HG03469 (cell line): ENCODE measurements around the gene MPRIP.

Source experiments
- ATAC-seq: cut with Tn5 transposase; IDR thresholded peaks from one replicate; pipeline ENCODE4 v1.9.1; 2021; ENCODE audit warnings: mild to moderate bottlenecking, moderate library complexity, moderate number of reproducible peaks; ENCODE audit not compliant: unreplicated experiment

The MPRIP gene

DNA sequence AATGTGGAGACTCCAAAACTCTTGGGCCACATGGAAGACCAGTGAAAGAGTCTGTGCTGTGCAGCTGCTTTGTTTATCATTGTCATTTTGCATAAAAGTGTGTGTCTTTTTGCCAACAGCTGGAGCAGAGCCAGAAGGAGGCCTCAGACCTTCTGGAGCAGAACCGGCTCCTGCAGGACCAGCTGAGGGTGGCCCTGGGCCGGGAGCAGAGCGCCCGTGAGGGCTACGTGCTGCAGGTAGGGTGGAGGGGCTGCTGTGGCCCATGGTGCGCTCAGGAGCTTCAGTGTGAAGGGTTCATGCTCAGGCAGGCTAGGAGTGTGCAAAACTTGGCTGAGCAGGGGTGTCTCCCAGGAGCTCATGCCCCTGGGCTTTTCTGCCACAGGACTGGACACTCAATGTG lies 118.9 kb downstream of the MPRIP start:
- ATAC-seq: no peak

DNA sequence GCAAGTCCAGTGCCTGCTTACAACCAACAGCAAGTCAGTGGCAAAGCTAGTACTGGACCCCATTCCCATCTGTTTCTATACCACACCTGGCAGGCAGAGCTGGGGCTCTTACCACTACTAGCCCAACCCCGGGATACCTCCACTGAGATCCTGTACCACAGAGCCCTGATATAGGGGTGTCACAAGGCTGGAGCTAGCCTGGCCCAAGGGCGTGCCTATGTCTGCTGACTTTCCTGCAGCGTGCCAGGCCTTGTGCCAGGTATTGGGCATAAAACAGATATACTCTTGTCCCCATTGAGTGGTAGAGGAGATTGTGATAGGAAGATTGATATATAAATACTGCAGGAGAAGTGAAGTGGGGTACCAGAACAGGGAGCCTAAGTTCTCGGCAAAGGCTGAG lies 119.5 kb downstream of the MPRIP start:
- ATAC-seq: no peak

DNA sequence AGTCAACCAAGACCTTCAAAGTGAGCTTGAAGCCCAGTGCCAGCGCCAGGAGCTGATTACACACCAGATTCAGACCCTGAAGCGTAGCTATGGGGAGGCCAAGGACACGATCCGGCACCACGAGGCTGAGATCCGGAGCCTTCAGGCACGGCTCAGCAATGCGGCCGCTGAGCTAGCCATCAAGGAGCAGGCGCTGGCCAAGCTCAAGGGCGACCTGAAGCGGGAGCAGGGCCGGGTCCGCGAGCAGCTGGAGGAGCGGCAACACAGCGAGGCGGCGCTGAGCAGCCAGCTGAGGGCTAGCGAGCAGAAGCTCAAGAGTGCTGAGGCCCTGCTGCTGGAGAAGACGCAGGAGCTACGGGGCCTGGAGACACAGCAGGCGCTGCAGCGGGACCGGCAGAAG lies 121.9 kb downstream of the MPRIP start:
- no peak for ATAC-seq

DNA sequence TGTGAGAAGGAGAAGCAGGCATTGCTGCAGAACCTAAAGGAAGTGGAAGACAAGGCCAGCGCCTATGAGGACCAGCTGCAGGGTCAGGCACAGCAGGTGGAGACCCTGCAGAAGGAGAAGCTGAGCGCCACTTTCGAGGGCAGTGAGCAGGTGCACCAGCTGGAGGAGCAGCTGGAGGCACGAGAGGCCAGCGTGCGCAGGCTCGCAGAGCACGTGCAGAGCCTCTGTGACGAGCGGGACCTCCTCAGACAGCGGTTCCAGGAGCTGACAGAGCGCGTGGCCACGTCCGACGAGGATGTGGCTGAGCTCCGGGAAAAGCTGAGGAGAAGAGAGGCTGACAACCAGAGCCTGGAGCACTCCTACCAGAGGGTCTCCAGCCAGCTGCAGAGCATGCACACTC lies 122.4 kb downstream of the MPRIP start:
- no peak for ATAC-seq

GRCh38 chr17:17165666-17166308 lies 123.5 kb downstream of the MPRIP start:
- ATAC-seq: no peak

DNA sequence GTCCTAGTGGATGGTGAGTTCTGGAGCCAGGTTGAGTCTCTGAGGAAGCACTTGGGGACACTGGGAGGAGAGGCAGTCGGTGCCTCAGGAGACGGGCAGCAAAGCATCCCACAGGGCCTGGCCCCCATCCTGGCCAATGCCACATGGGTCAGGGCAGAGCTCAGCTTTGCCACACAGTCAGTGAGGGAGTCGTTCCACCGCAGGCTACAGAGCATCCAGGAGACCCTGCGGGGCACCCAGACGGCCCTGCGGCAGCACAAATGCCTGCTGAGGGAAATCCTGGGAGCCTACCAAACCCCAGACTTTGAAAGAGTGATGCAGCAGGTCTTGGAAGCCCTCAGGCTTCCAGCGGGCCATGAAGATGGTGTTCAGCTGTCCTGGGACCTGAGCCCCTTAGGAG lies 124.2 kb downstream of the MPRIP start:
- ATAC-seq: no peak

DNA sequence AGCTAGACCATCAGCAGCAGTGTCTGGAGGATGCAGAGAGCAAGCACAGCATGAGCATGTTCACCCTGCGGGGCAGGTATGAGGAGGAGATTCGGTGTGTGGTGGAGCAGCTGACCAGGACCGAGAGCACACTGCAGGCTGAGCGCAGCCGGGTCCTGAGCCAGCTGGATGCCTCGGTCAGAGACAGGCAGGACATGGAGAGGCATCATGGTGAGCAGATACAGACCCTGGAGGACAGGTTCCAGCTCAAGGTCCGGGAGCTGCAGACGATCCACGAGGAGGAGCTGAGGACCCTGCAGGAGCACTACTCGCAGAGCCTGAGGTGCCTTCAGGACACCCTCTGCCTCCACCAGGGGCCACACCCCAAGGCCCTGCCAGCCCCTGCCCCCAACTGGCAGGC lies 125.1 kb downstream of the MPRIP start:
- no peak for ATAC-seq

DNA sequence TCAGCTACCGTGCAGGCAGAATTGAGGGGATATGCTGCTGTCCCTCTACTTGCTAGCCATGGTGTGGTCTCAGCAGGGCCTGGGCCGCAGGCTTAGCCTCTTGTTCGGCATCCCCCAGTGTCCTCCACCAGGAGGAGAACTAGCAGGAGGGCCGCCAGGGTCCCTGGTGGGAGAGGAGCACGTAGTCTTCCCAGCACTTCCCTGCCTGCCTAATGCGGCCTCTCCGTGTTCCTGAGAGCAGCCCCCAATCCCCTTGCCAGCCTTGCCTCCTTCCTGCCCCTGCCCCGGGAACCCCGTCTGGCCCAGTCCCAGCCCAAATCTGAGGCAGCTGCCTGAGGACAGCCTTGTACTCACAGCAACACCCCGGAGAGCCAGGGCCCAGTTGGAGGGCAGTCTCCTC lies 125.7 kb downstream of the MPRIP start:
- ATAC-seq: no peak

- no peak for ATAC-seq
Observed at GRCh38 chr17:17168401-17168800, 126.1 kb downstream of the MPRIP start.

GRCh38 chr17:17169396-17169795 lies 127.1 kb downstream of the MPRIP start:
- ATAC-seq: no peak

DNA sequence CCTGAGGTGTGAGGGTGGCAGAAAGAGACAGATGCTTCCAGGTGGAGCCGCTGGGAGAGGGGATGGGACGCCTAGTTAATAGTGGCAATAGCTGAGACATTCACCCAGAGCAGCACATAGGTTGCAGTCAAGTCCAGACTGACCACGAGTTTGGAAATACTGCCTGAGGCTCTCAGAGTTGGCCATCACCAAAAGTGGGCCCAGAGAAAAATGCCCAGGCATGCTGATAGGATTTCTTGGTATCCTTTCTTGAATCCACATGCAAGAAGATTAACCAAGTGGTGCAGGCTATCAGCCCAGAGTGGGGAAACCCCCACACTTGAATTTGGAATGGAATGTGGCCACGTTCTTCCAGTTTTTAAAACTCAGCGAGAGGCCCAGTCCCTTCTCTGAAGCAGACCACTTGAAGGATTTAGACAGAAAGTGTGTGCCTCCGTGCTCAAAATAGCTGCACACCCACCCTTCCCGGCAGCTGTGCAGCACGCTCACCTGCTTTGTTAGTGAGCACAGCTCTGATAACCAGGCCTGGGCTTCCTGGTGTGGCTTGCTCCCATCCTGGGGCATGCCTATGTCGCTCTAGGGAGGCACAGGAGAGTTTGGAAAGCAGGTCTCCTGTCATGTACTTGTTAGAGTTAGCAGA lies 128.2 kb downstream of the MPRIP start:
- ATAC-seq: no peak

- no peak for ATAC-seq
Observed at GRCh38 chr17:17171186-17171585, 128.9 kb downstream of the MPRIP start.

- ATAC-seq: no peak
Observed at GRCh38 chr17:17172001-17172939, 130.0 kb downstream of the MPRIP start.

- no peak for ATAC-seq
Observed at GRCh38 chr17:17172990-17173389, 130.7 kb downstream of the MPRIP start.

- ATAC-seq: no peak
Observed at GRCh38 chr17:17173921-17174320, 131.7 kb downstream of the MPRIP start.

GRCh38 chr17:17175340-17175739 lies 133.1 kb downstream of the MPRIP start:
- ATAC-seq: no peak

GRCh38 chr17:17175917-17176316 lies 133.7 kb downstream of the MPRIP start:
- ATAC-seq: no peak

DNA sequence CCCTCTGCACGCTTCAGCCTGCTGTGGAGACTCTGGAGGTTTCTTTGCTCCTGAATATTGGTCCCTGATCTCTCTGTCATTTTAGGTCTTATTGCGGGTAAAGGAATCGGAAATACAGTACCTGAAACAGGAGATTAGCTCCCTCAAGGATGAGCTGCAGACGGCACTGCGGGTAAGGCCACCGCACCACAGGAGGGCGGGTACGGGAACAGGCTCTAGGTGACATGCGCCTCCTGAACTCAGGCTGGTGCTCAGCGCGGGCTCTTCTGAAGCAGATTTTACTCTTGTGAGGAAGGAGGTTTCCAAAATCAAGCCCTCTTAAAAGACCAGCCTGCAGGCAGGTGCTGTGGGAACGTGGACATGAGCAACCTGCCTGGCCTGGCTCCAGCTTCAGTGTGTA lies 134.1 kb downstream of the MPRIP start:
- no peak for ATAC-seq

DNA sequence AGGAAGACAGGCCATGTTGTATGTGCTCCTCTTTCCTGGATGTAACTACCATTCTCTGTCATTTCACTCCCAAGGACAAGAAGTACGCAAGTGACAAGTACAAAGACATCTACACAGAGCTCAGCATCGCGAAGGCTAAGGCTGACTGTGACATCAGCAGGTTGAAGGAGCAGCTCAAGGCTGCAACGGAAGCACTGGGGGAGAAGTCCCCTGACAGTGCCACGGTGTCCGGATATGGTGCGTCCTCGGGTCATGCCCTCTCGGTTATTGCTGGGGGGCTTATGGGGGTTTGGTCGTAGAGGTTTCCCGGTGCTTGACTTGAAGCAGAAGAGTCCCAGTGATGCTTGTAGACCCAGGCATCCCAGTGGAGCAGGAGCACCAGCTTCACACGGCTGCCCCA lies 134.9 kb downstream of the MPRIP start:
- no peak for ATAC-seq

DNA sequence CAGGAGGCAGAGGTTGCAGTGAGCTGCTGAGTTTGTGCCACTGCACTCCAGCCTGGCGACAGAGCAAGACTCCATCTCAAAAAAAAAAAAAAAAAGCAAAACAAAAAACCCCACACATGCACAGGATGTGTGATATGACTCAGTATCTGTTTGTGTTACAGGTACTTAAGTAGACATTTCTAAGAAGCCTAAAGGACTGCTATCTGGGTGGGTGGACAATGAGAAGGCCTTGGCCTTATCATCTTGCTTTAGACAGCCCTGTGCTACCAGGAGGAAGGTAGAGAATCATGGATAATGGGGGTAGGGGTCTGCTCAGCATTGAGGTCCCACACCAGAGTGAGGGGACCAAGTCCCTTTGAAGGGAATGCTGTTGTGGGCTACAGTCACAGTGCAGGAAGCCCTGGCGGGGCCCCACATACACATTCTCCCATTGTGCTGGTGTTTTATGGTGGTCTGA lies 137.1 kb downstream of the MPRIP start:
- no peak for ATAC-seq

- no peak for ATAC-seq
Observed at GRCh38 chr17:17180141-17180603, 137.9 kb downstream of the MPRIP start.
